WTC11 (cell line): ENCODE results near the gene BRSK2. TPM values are rescaled to one million over a fixed set of nuclear protein-coding genes. Genes with fewer than 3 reads are reported as not detected.

ENCODE experiments used
- ATAC-seq: fragments of 200-7000 bp; cut with Tn5 transposase; 2 replicates; pipeline ENCODE4 v1.10.0; 2021; ENCODE audit warnings: mild to moderate bottlenecking, moderate library complexity
- CTCF ChIA-PET: fragments of 300-600 bp; sonication (Branson Sonifier 250); formaldehyde crosslinking; loops from one replicate; lab custom pipeline; 2021; ENCODE audit warnings: antibody characterized with exemption; lab: Charles Lee
- POLR2A ChIA-PET: fragments of 350-600 bp; sonication (Branson Sonifier 250); formaldehyde crosslinking; loops from one replicate; lab custom pipeline; 2021; ENCODE audit warnings: antibody characterized with exemption; lab: Charles Lee
- DNase-seq: peaks from one replicate; pipeline ENCODE4 v3.0.0; 2021; ENCODE audit warnings: low spot score
- H3K27ac Mint-ChIP-seq: 2 replicates; pipeline ENCODE4 v1.8.0; 2021; ENCODE audit warnings: mixed read lengths
- H3K27me3 Mint-ChIP-seq: 2 replicates; pipeline ENCODE4 v1.8.0; 2021; ENCODE audit warnings: low read depth, mild to moderate bottlenecking, moderate library complexity, mixed read lengths
- H3K36me3 Mint-ChIP-seq: 2 replicates; pipeline ENCODE4 v1.8.0; 2021; ENCODE audit warnings: mixed read lengths
- H3K4me1 Mint-ChIP-seq: 2 replicates; pipeline ENCODE4 v1.8.0; 2022; ENCODE audit warnings: mixed read lengths
- H3K4me3 Mint-ChIP-seq: 2 replicates; pipeline ENCODE4 v1.8.0; 2021; ENCODE audit warnings: mild to moderate bottlenecking, moderate library complexity, mixed read lengths
- H3K9me3 Mint-ChIP-seq: 2 replicates; pipeline ENCODE4 v1.8.0; 2021; ENCODE audit warnings: mixed read lengths
- E2F4 ChIP-seq: sonication (generic); formaldehyde crosslinking; IDR thresholded peaks from 2 replicates; pipeline ENCODE4 v1.8.1; 2022; ENCODE audit warnings: low read depth, mild to moderate bottlenecking, moderate library complexity, missing genetic modification reagents, borderline replicate concordance
- E2F5 ChIP-seq: sonication (generic); formaldehyde crosslinking; IDR thresholded peaks from 2 replicates; pipeline ENCODE4 v1.8.1; 2022; ENCODE audit warnings: mild to moderate bottlenecking, moderate library complexity, missing genetic modification reagents
- EMX1 ChIP-seq: fragments of 250-450 bp; sonication (Bioruptor Pico); IDR thresholded peaks from 2 replicates; pipeline ENCODE4 v1.8.0; 2021; ENCODE audit warnings: mild to moderate bottlenecking
- ERG ChIP-seq: fragments of 250-450 bp; sonication (Bioruptor Pico); IDR thresholded peaks from 2 replicates; pipeline ENCODE4 v1.8.0; 2021; ENCODE audit warnings: mild to moderate bottlenecking
- ETV6 ChIP-seq: sonication (generic); formaldehyde crosslinking; IDR thresholded peaks from 2 replicates; pipeline ENCODE4 v1.8.1; 2022; ENCODE audit warnings: mild to moderate bottlenecking, missing genetic modification reagents
- GABPB1 ChIP-seq: sonication (generic); formaldehyde crosslinking; IDR thresholded peaks from 2 replicates; pipeline ENCODE4 v1.8.1; 2023; ENCODE audit warnings: mild to moderate bottlenecking, missing genetic modification reagents
- IRF1 ChIP-seq: sonication (generic); formaldehyde crosslinking; IDR thresholded peaks from 2 replicates; pipeline ENCODE4 v1.8.0; 2023; ENCODE audit warnings: missing genetic modification reagents
- MLX ChIP-seq: sonication (generic); formaldehyde crosslinking; IDR thresholded peaks from 2 replicates; pipeline ENCODE4 v1.8.1; 2023; ENCODE audit warnings: mild to moderate bottlenecking, missing genetic modification reagents, moderate library complexity
- TEAD1 ChIP-seq: sonication (generic); formaldehyde crosslinking; IDR thresholded peaks from 2 replicates; pipeline ENCODE4 v1.8.0; 2022; ENCODE audit warnings: mild to moderate bottlenecking, missing genetic modification reagents
- USF2 ChIP-seq: sonication (generic); formaldehyde crosslinking; IDR thresholded peaks from 2 replicates; pipeline ENCODE4 v1.8.1; 2023; ENCODE audit warnings: mild to moderate bottlenecking, missing genetic modification reagents, moderate library complexity
- ZNF138 ChIP-seq: sonication (generic); formaldehyde crosslinking; conservative IDR thresholded peaks from 2 replicates; pipeline ENCODE4 v1.8.1; 2022; ENCODE audit warnings: mild to moderate bottlenecking, moderate library complexity, missing genetic modification reagents
- ZNF425 ChIP-seq: fragments of 250-450 bp; sonication (Bioruptor Pico); conservative IDR thresholded peaks from 2 replicates; pipeline ENCODE4 v1.9.0; 2021; ENCODE audit warnings: mild to moderate bottlenecking
- ZSCAN18 ChIP-seq: fragments of 250-450 bp; sonication (Bioruptor Pico); IDR thresholded peaks from 2 replicates; pipeline ENCODE4 v2.1.2; 2022; ENCODE audit warnings: mild to moderate bottlenecking, moderate library complexity
- total RNA-seq: library from RNA; stranded (reverse); gene quantifications from 3 replicates; pipeline ENCODE4 v1.2.3, GENCODE V29; 2021

The BRSK2 gene
- total RNA-seq, 1 experiment from 2014 or later: 34.5 TPM

GRCh38 chr11:1493650-1494244, 104.0 kb downstream of the BRSK2 start (continued):
- TF ChIP-seq E2F4 (CRISPR knock-in tag): no peak
- TF ChIP-seq ZSCAN18 (CRISPR knock-in tag): no peak
- no peak for TF ChIP-seq MLX (CRISPR knock-in tag)
- TF ChIP-seq ETV6: no peak
- TF ChIP-seq ERG (CRISPR knock-in tag): no peak

GRCh38 chr11:1494650-1495049, 104.9 kb downstream of the BRSK2 start:
- ChIA-PET CTCF (interaction anchor here (1.3 to 2.7 kb wide), 2 partner anchors 11 to 13 kb away, joined by 5 to 8 read pairs; no protein-coding TSS in a partner anchor), POLR2A (no interaction called here)
- Mint-ChIP-seq H3K4me3 (no peak overlapping the region), H3K9me3 (peaks cover 17% of the 10 kb centered on the region), H3K27ac (no peak overlapping the region), H3K36me3 (peaks cover 16% of the 10 kb centered on the region), H3K4me1 (peaks cover 16% of the 10 kb centered on the region), H3K27me3 (no peaks in the 10 kb centered on the region; the same call in 1 of the 2 replicates)
- no peak for TF ChIP-seq ZNF138
- no peak for DNase-seq
- ATAC-seq: no peak

GRCh38 chr11:1496091-1496760, 106.5 kb downstream of the BRSK2 start:
- Mint-ChIP-seq H3K9me3 (peaks cover 21% of the 10 kb centered on the region), H3K36me3 (peaks cover 20% of the 10 kb centered on the region), H3K4me1 (peaks cover 16% of the 10 kb centered on the region), H3K27ac (no peak overlapping the region), H3K27me3 (no peaks in the 10 kb centered on the region; the same call in 1 of the 2 replicates), H3K4me3 (no peak overlapping the region)
- ATAC-seq (no peak), DNase-seq (no peak)
- CTCF ChIA-PET: no interaction called here
- TF ChIP-seq TEAD1: no peak
- TF ChIP-seq E2F4 (CRISPR knock-in tag): no peak
- no peak for TF ChIP-seq E2F5 (CRISPR knock-in tag)
- TF ChIP-seq GABPB1 (CRISPR knock-in tag): no peak
- no peak for TF ChIP-seq IRF1 (CRISPR knock-in tag)
- TF ChIP-seq ZNF425 (CRISPR knock-in tag): no peak
- no peak for TF ChIP-seq EMX1 (CRISPR knock-in tag)
- no peak for TF ChIP-seq USF2 (CRISPR knock-in tag)
- POLR2A ChIA-PET: no interaction called here
